PFSK-1 (cell line): ENCODE data around the gene LDLRAD4.

Source experiments
- FOXP2 ChIP-seq: optimal IDR thresholded peaks from 2 replicates; pipeline ENCODE3; 2011; ENCODE audit warnings: borderline replicate concordance, control low read depth, inconsistent platforms; ENCODE audit not compliant: insufficient read depth; ENCODE audit errors: extremely low read length, extremely low read depth
- POLR2AphosphoS5 ChIP-seq: IDR thresholded peaks from 2 replicates; pipeline ENCODE4 v1.6.1; 2012; ENCODE audit warnings: low read depth, mild to moderate bottlenecking, control low read depth, low read length, moderate library complexity
- SIN3A ChIP-seq: IDR thresholded peaks from 2 replicates; pipeline ENCODE4 v1.6.1; 2012; ENCODE audit warnings: mild to moderate bottlenecking, low read length, moderate library complexity, borderline replicate concordance; ENCODE audit not compliant: insufficient read depth
- TAF1 ChIP-seq: IDR thresholded peaks from 2 replicates; pipeline ENCODE4 v1.6.1; 2012; ENCODE audit warnings: low read length, control low read depth, borderline replicate concordance; ENCODE audit not compliant: insufficient read depth
- TF ChIP-seq, protein P1 (sequence below), 2 experiments: IDR thresholded peaks; 2 replicates each; pipeline versions ENCODE4 v1.6.1 to v1.8.0; 2011 to 2012; ENCODE audit warnings: low read depth in 2 of 2, low read length in 2 of 2, control low read depth in 1 of 2, inconsistent platforms in 1 of 2, mild to moderate bottlenecking in 1 of 2, moderate library complexity in 1 of 2; ENCODE audit not compliant: insufficient read depth in 1 of 2

Gene LDLRAD4

DNA sequence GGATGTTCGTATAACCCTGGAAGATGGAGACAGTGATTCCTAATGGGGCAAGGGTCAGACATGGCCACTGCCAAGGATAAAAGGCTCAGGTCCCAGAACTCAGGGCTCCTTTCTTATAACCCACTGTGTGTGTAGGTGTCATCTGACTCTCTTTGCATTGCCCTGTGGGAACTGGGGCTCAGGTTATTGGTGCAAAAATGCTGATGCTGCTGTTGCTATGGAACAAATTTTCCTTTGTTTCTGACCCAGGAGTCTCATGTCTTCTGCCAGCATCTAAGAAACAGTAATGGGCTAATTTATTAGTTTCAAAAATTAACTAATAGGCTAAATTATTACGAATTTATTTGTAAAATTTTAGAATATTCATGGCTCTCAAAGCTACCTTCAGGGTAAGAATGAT, 24.3 kb upstream of the LDLRAD4 start:
- TF ChIP-seq, protein P1, sequence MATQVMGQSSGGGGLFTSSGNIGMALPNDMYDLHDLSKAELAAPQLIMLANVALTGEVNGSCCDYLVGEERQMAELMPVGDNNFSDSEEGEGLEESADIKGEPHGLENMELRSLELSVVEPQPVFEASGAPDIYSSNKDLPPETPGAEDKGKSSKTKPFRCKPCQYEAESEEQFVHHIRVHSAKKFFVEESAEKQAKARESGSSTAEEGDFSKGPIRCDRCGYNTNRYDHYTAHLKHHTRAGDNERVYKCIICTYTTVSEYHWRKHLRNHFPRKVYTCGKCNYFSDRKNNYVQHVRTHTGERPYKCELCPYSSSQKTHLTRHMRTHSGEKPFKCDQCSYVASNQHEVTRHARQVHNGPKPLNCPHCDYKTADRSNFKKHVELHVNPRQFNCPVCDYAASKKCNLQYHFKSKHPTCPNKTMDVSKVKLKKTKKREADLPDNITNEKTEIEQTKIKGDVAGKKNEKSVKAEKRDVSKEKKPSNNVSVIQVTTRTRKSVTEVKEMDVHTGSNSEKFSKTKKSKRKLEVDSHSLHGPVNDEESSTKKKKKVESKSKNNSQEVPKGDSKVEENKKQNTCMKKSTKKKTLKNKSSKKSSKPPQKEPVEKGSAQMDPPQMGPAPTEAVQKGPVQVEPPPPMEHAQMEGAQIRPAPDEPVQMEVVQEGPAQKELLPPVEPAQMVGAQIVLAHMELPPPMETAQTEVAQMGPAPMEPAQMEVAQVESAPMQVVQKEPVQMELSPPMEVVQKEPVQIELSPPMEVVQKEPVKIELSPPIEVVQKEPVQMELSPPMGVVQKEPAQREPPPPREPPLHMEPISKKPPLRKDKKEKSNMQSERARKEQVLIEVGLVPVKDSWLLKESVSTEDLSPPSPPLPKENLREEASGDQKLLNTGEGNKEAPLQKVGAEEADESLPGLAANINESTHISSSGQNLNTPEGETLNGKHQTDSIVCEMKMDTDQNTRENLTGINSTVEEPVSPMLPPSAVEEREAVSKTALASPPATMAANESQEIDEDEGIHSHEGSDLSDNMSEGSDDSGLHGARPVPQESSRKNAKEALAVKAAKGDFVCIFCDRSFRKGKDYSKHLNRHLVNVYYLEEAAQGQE (IDR thresholded peaks at IDR 0.05; ENCODE audit: insufficient read depth in 1 of 2, low read depth in 2 of 2, low read length in 2 of 2) = no peak
- TF ChIP-seq POLR2AphosphoS5 (no peak), FOXP2 (no peak), TAF1 (no peak), SIN3A (no peak)

DNA sequence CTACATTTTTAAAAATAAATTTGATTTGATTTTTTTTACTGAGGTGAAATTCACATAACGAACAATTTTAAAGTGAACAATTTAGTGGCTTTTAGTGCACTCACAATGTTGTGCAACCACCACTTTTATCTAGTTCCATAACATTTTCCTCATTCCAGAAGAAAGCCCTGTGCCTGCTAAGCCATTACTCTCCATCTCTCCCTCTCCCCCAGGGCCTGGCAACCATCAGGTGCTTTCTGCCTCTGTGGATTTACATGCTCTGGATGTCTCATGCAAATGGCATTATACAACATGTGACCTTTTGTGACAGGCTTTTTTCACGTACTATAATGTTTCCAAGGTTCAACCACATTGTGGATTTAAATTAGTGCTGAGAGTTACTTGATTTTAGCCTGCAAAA, 19.9 kb upstream of the LDLRAD4 start:
- TF ChIP-seq FOXP2 (no peak), TAF1 (no peak), POLR2AphosphoS5 (no peak), SIN3A (no peak)
- TF ChIP-seq, protein P1 (IDR thresholded peaks at IDR 0.05; ENCODE audit: insufficient read depth in 1 of 2, low read depth in 2 of 2, low read length in 2 of 2) = no peak

DNA sequence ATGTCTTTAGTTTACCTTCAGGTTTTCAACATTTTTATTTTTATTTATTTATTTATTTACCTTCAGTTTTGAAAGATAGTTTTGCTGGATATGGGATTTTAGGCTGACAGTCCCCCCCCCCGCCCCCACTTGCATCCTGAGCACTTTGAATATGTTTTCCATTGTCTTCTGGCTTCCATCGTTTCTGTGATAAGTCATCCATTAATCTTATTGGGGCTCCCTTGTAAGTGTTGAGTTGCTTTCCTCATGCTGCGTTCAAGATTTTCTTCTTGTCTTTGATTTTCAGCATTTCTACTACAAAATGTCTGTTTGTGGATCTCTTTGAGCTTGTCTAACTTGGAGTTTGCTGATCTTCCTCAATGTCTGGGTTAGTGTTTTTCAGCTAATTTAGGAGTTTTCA, 19.4 kb upstream of the LDLRAD4 start:
- TF ChIP-seq, protein P1 (IDR thresholded peaks at IDR 0.05; ENCODE audit: insufficient read depth in 1 of 2, low read depth in 2 of 2, low read length in 2 of 2) = no peak
- TF ChIP-seq FOXP2 (no peak), POLR2AphosphoS5 (no peak), SIN3A (no peak), TAF1 (no peak)

DNA sequence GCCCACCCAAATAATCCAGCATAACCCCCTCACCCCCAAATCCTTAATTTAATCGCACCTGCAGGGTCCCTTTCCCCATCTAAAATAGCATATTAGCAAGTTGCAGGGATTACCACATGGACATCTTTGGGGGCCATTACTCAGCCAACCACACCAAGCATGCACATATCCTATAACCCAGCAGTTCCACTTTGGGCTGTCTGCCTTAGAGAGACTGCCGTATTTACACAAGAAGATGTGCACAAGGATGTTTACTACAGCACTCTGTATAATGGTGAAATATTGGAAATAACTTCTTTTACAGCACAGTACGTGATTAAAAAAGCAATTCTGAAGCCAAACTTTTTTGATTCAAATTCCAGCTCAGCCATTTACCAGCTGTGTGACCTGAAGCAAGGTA, 17.3 kb upstream of the LDLRAD4 start:
- TF ChIP-seq, protein P1 (IDR thresholded peaks at IDR 0.05; ENCODE audit: insufficient read depth in 1 of 2, low read depth in 2 of 2, low read length in 2 of 2) = no peak
- TF ChIP-seq FOXP2 (no peak), SIN3A (no peak), POLR2AphosphoS5 (no peak), TAF1 (no peak)

DNA sequence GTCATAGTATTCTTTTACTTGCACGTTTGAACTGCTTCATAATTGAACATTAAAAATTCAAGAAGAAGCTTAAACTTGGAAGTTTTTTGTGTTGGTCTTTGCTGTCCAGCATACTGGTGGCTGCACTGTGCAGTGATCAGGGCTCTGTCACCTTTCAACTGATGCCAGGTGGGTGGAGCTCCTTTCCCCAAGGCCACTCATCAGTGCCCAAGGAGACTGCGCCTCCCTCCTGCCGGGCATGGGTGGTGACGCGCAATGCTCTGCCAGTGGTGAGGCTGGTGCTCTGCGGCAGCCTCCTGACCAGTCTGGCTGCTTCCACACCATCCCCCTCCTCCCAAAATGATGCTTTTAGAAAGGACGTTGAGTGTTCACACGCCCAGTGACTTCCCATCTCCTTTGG, 16.0 kb upstream of the LDLRAD4 start:
- TF ChIP-seq FOXP2 (no peak), POLR2AphosphoS5 (no peak), SIN3A (no peak), TAF1 (no peak)
- TF ChIP-seq, protein P1 (IDR thresholded peaks at IDR 0.05; ENCODE audit: insufficient read depth in 1 of 2, low read depth in 2 of 2, low read length in 2 of 2) = no peak
